ENCODE data around the gene SLC13A3.
A peak's percentile ranks its signal among the peaks of the same experiment; 100 is the strongest.

Gene SLC13A3

GRCh38 chr20:46551522-46552381 lies 99.5 kb downstream of the SLC13A3 start:
- peak overlapping the region; percentile 68 for H3K4me3 ChIP-seq (ENCODE audit: low read length, poor library complexity, severe bottlenecking)
- peak overlapping the region; percentile 78 for H3K9ac ChIP-seq (ENCODE audit: low read depth, low read length, poor library complexity, severe bottlenecking)
- peak overlapping the region; percentile 92 for H3K4me2 ChIP-seq (ENCODE audit: low read depth, low read length, poor library complexity, severe bottlenecking)
- peaks cover 9% of the 10 kb centered on the region; the same call in 1 of the 2 replicates for H3F3A ChIP-seq (ENCODE audit: low read depth)
- H4K20me1 ChIP-seq (ENCODE audit: insufficient read depth, low read length, poor library complexity, severe bottlenecking) = no peaks in the 10 kb centered on the region
- no peaks in the 10 kb centered on the region for H3K9me3 ChIP-seq (ENCODE audit: insufficient read depth, low read depth, low read length)
- no peaks in the 10 kb centered on the region for H3K79me2 ChIP-seq (ENCODE audit: insufficient read depth, low read length)
- H3K4me1 ChIP-seq (ENCODE audit: insufficient read depth, low read length, poor library complexity, severe bottlenecking) = peaks cover 86% of the 10 kb centered on the region
- no peak for TF ChIP-seq CTCF (conservative IDR thresholded peaks at IDR 0.05; ENCODE audit: low read length)
- TF ChIP-seq EZH2phosphoT487 (IDR thresholded peaks at IDR 0.05; ENCODE audit: borderline replicate concordance) = no peak
- no peaks in the 10 kb centered on the region for H3K27me3 ChIP-seq (ENCODE audit: insufficient read depth, low read length, poor library complexity, severe bottlenecking)
- no peak overlapping the region for H2AFZ ChIP-seq (ENCODE audit: low read length)
- H3K36me3 ChIP-seq (ENCODE audit: insufficient read depth, low read length) = no peaks in the 10 kb centered on the region
- H3K9me2 ChIP-seq (replicated peaks; ENCODE audit: low read depth, low read length) = no peaks in the 10 kb centered on the region

- Histone ChIP-seq H3K4me2 (ENCODE audit: low read depth, low read length, poor library complexity, severe bottlenecking) (no peak within 1 kb of the TSS), H3K9me3 (ENCODE audit: insufficient read depth, low read depth, low read length) (no peaks in the 10 kb centered on the region), H3K9ac (ENCODE audit: low read depth, low read length, poor library complexity, severe bottlenecking) (peak within 1 kb of the TSS; percentile 78), H3K4me3 (ENCODE audit: low read length, poor library complexity, severe bottlenecking) (no peak within 1 kb of the TSS), H4K20me1 (ENCODE audit: insufficient read depth, low read length, poor library complexity, severe bottlenecking) (no peaks in the 10 kb centered on the region), H3K36me3 (ENCODE audit: insufficient read depth, low read length) (no peaks in the 10 kb centered on the region), H3K79me2 (ENCODE audit: insufficient read depth, low read length) (no peaks in the 10 kb centered on the region), H3K27me3 (ENCODE audit: insufficient read depth, low read length, poor library complexity, severe bottlenecking) (no peaks in the 10 kb centered on the region), H2AFZ (ENCODE audit: low read length) (no peak within 1 kb of the TSS), H3K9me2 (replicated peaks; ENCODE audit: low read depth, low read length) (no peaks in the 10 kb centered on the region), H3K4me1 (ENCODE audit: insufficient read depth, low read length, poor library complexity, severe bottlenecking) (peaks cover 97% of the 10 kb centered on the region), H3F3A (ENCODE audit: low read depth) (peaks cover 11% of the 10 kb centered on the region; the same call in 1 of the 2 replicates)
- TF ChIP-seq CTCF (conservative IDR thresholded peaks at IDR 0.05; ENCODE audit: low read length) = no peak
- no peak for TF ChIP-seq EZH2phosphoT487 (IDR thresholded peaks at IDR 0.05; ENCODE audit: borderline replicate concordance)
Observed at GRCh38 chr20:46550461-46550860, 100.8 kb downstream of the SLC13A3 start, which contains the start of gene OCSTAMP. OCSTAMP (minus strand) TSS chr20:46550654; CDS start chr20:46550560, 94 bp downstream.

- TF ChIP-seq EZH2phosphoT487 (IDR thresholded peaks at IDR 0.05; ENCODE audit: borderline replicate concordance) (no peak), CTCF (conservative IDR thresholded peaks at IDR 0.05; ENCODE audit: low read length) (peak; percentile 67)
- Histone ChIP-seq H3K36me3 (ENCODE audit: insufficient read depth, low read length) (no peaks in the 10 kb centered on the region), H3K4me2 (ENCODE audit: low read depth, low read length, poor library complexity, severe bottlenecking) (no peak overlapping the region), H2AFZ (ENCODE audit: low read length) (no peak overlapping the region), H3K9me3 (ENCODE audit: insufficient read depth, low read depth, low read length) (no peaks in the 10 kb centered on the region), H3K79me2 (ENCODE audit: insufficient read depth, low read length) (no peaks in the 10 kb centered on the region), H3K9ac (ENCODE audit: low read depth, low read length, poor library complexity, severe bottlenecking) (no peak overlapping the region), H3K4me1 (ENCODE audit: insufficient read depth, low read length, poor library complexity, severe bottlenecking) (peaks cover 95% of the 10 kb centered on the region), H3F3A (ENCODE audit: low read depth) (peaks cover 12% of the 10 kb centered on the region; the same call in 1 of the 2 replicates), H3K9me2 (replicated peaks; ENCODE audit: low read depth, low read length) (no peaks in the 10 kb centered on the region), H4K20me1 (ENCODE audit: insufficient read depth, low read length, poor library complexity, severe bottlenecking) (no peaks in the 10 kb centered on the region), H3K4me3 (ENCODE audit: low read length, poor library complexity, severe bottlenecking) (no peak overlapping the region), H3K27me3 (ENCODE audit: insufficient read depth, low read length, poor library complexity, severe bottlenecking) (no peaks in the 10 kb centered on the region)
Observed at GRCh38 chr20:46549188-46549972, 101.9 kb downstream of the SLC13A3 start.
